Liver (tissue), 9 donors: ENCODE results near the gene ELAVL2. TPM values are rescaled to one million over a fixed set of nuclear protein-coding genes. Genes with fewer than 3 reads are reported as not detected.

Experiments
- DNase-seq: peaks from one replicate; pipeline ENCODE4 v3.0.0-alpha.2; 2017; ENCODE audit warnings: low spot score
- H3K27ac ChIP-seq, 2 donors: one replicate each; pipeline ENCODE4 v1.7.0; 2013; ENCODE audit warnings: inconsistent platforms in 2 of 2, low read length in 2 of 2, control low read depth in 1 of 2, low read depth in 1 of 2, mild to moderate bottlenecking in 1 of 2
- H3K27me3 ChIP-seq, 4 donors: one replicate each; pipeline versions ENCODE4 v1.6.1 to v1.7.0; 2013; ENCODE audit warnings: low read length in 3 of 4, inconsistent platforms in 1 of 4, mild to moderate bottlenecking in 1 of 4, moderate library complexity in 1 of 4; ENCODE audit not compliant: control insufficient read depth in 4 of 4, insufficient read depth in 4 of 4
- H3K36me3 ChIP-seq, 4 donors: one replicate each; pipeline versions ENCODE4 v1.6.1 to v1.7.0; 2013; ENCODE audit warnings: low read length in 3 of 4, mild to moderate bottlenecking in 3 of 4, low read depth in 1 of 4, moderate library complexity in 1 of 4; ENCODE audit not compliant: control insufficient read depth in 4 of 4, insufficient read depth in 3 of 4
- H3K4me1 ChIP-seq, 4 donors: one replicate each; pipeline versions ENCODE4 v1.6.1 to v1.7.0; 2013; ENCODE audit warnings: low read length in 3 of 4, mild to moderate bottlenecking in 3 of 4, moderate library complexity in 1 of 4; ENCODE audit not compliant: control insufficient read depth in 4 of 4, insufficient read depth in 4 of 4
- H3K4me3 ChIP-seq, 3 donors: one replicate each; pipeline versions ENCODE4 v1.6.1 to v1.7.0; 2013; ENCODE audit warnings: low read length in 3 of 3, control low read depth in 1 of 3, low read depth in 1 of 3, mild to moderate bottlenecking in 1 of 3
- H3K9ac ChIP-seq, 2 donors: one replicate each; pipeline ENCODE4 v1.7.0; 2013; ENCODE audit warnings: low read length in 2 of 2, mild to moderate bottlenecking in 2 of 2, moderate library complexity in 2 of 2, control low read depth in 1 of 2, low read depth in 1 of 2
- H3K9me3 ChIP-seq, 4 donors: one replicate each; pipeline versions ENCODE4 v1.6.1 to v1.7.0; 2013; ENCODE audit warnings: low read length in 3 of 4; ENCODE audit not compliant: control insufficient read depth in 4 of 4
- ATF3 ChIP-seq: IDR thresholded peaks from 2 replicates; pipeline ENCODE4 v1.6.1; 2016; ENCODE audit warnings: antibody characterized with exemption
- EGR1 ChIP-seq, 2 donors: IDR thresholded peaks; 2 replicates each; pipeline ENCODE4 v1.6.1; 2016 to 2018; ENCODE audit warnings: antibody characterized with exemption in 2 of 2, low read depth in 2 of 2
- FOXA1 ChIP-seq: IDR thresholded peaks from 2 replicates; pipeline ENCODE4 v1.6.1; 2016; ENCODE audit warnings: antibody characterized with exemption
- FOXA2 ChIP-seq: IDR thresholded peaks from 2 replicates; pipeline ENCODE4 v1.6.1; 2016; ENCODE audit warnings: antibody characterized with exemption
- GABPA ChIP-seq, 2 donors: IDR thresholded peaks in 1 of 2; conservative IDR thresholded peaks in 1 of 2; 2 replicates each; pipeline ENCODE4 v1.6.1; 2016; ENCODE audit warnings: antibody characterized with exemption in 2 of 2, mild to moderate bottlenecking in 1 of 2, moderate library complexity in 1 of 2
- HNF4A ChIP-seq, 2 donors: conservative IDR thresholded peaks; 2 replicates each; pipeline ENCODE4 v1.6.1; 2016; ENCODE audit warnings: antibody characterized with exemption in 2 of 2, mild to moderate bottlenecking in 2 of 2
- HNF4G ChIP-seq: IDR thresholded peaks from 2 replicates; pipeline ENCODE4 v1.6.1; 2016; ENCODE audit warnings: antibody characterized with exemption
- JUND ChIP-seq, 2 donors: IDR thresholded peaks; 2 replicates each; pipeline ENCODE4 v1.6.1; 2016; ENCODE audit warnings: antibody characterized with exemption in 2 of 2
- NR2F2 ChIP-seq: IDR thresholded peaks from 2 replicates; pipeline ENCODE4 v1.6.1; 2016; ENCODE audit warnings: antibody characterized with exemption
- RAD21 ChIP-seq, 2 donors: IDR thresholded peaks; 2 replicates each; pipeline ENCODE4 v1.6.1; 2016; ENCODE audit warnings: antibody characterized with exemption in 2 of 2, mild to moderate bottlenecking in 2 of 2
- RXRA ChIP-seq, 2 donors: IDR thresholded peaks; 2 replicates each; pipeline ENCODE4 v1.6.1; 2017 to 2018; ENCODE audit warnings: antibody characterized with exemption in 2 of 2, mild to moderate bottlenecking in 1 of 2
- SP1 ChIP-seq: IDR thresholded peaks from 2 replicates; pipeline ENCODE4 v1.6.1; 2018; ENCODE audit warnings: antibody characterized with exemption, mild to moderate bottlenecking
- TAF1 ChIP-seq: conservative IDR thresholded peaks from 2 replicates; pipeline ENCODE4 v1.6.1; 2016; ENCODE audit warnings: antibody characterized with exemption, mild to moderate bottlenecking
- YY1 ChIP-seq: IDR thresholded peaks from 2 replicates; pipeline ENCODE4 v1.6.1; 2016; ENCODE audit warnings: antibody characterized with exemption, mild to moderate bottlenecking
- WGBS: extraction: QIAGEN DNeasy Blood & Tissue Kit; methylation state at CpG from one replicate; pipeline ENCODE4 v1.1.7; 2013; 5-methylcytosine and 5-hydroxymethylcytosine counted together
- polyA plus RNA-seq, 2 donors: library from polyadenylated mRNA; stranded (reverse) in 1 of 2; unstranded in 1 of 2; fragments of 200-250 nt in 1 of 2; fragments of >200 nt in 1 of 2; fragmentation: Nextera tagmentation in 1 of 2; extraction: Ambion mirVana in 1 of 2; gene quantifications; one replicate each; pipeline versions ENCODE4 v1.2.1 to v1.2.3, GENCODE V29; 2013 to 2015
- total RNA-seq, 2 donors: library from RNA; depleted of rRNA; stranded (reverse); fragments of >200 nt; gene quantifications; one replicate each; pipeline ENCODE4 v1.2.3, GENCODE V29; 2014
- TF ChIP-seq, protein P1 (sequence below): IDR thresholded peaks from 2 replicates; pipeline ENCODE4 v1.6.1; 2016; ENCODE audit warnings: antibody characterized with exemption
- TF ChIP-seq, protein P2 (sequence below): IDR thresholded peaks from 2 replicates; pipeline ENCODE4 v1.6.1; 2016; ENCODE audit warnings: antibody characterized with exemption
- TF ChIP-seq, protein P3 (sequence below): fragments of 150-350 bp; IDR thresholded peaks from 2 replicates; pipeline ENCODE4 v1.5.1; 2017; ENCODE audit warnings: improper control_type of control experiment, low read depth, low read length; ENCODE audit not compliant: missing input control
- TF ChIP-seq, protein P4 (sequence below): IDR thresholded peaks from 2 replicates; pipeline ENCODE4 v1.6.1; 2016; ENCODE audit warnings: antibody characterized with exemption, mild to moderate bottlenecking
- donor health status: healthy.
- donor health status: healthy.
- donor health status: healthy.
- donor health status: healthy.
- donor health status: healthy.

ELAVL2 gene
- total and polyA plus RNA-seq, 4 donors = 0.19 TPM; not detected in 3

- TF ChIP-seq ATF3 = no peak
- no peak for TF ChIP-seq HNF4A (conservative IDR thresholded peaks at IDR 0.05)
Observed at GRCh38 chr9:23695572-23695971, 130.5 kb downstream of the ELAVL2 start (continued).

DNA sequence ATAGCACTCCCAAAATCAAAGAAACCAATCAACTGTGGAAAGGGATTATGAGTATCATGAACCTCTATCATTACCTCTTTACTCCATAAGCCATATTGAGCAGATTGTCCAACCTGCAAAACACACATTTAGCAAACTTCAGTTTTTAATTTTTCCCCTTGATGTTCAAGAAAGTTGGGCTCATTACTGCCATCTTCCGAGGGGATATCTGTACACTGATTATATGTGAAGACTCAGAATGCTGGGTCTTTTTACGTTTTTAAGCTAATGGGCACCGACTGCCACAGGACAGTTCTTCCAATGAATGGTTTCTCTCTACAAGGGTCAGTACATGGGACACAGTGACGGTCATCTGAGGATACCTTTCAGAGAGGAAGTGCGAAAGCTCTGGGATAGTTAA lies 132.7 kb downstream of the ELAVL2 start:
- Histone ChIP-seq H3K27me3 (no peaks in the 10 kb centered on the region), H3K4me3 (no peak overlapping the region), H3K9me3 (peaks cover 0 to 2% (median 0%) of the 10 kb centered on the region in 4 donors), H3K9ac (no peak overlapping the region), H3K4me1 (no peaks in the 10 kb centered on the region), H3K27ac (no peak overlapping the region), H3K36me3 (no peaks in the 10 kb centered on the region)
- no peak for DNase-seq
- 84% methylated on average over 5 of the region's 5 CpGs for WGBS
- TF ChIP-seq RAD21 (IDR thresholded peaks at IDR 0.05) (no peak), HNF4G (no peak), SP1 (no peak), NR2F2 (no peak), EGR1 (IDR thresholded peaks at IDR 0.05; ENCODE audit: low read depth in 2 of 2) (no peak), TAF1 (no peak), FOXA2 (no peak), HNF4A (conservative IDR thresholded peaks at IDR 0.05) (no peak), ATF3 (no peak), JUND (IDR thresholded peaks at IDR 0.05) (no peak), GABPA (IDR thresholded peaks at IDR 0.05 in 1 of 2, conservative IDR thresholded peaks at IDR 0.05 in 1 of 2) (no peak), FOXA1 (no peak), YY1 (no peak), RXRA (IDR thresholded peaks at IDR 0.05) (no peak)
- TF ChIP-seq, protein P1, sequence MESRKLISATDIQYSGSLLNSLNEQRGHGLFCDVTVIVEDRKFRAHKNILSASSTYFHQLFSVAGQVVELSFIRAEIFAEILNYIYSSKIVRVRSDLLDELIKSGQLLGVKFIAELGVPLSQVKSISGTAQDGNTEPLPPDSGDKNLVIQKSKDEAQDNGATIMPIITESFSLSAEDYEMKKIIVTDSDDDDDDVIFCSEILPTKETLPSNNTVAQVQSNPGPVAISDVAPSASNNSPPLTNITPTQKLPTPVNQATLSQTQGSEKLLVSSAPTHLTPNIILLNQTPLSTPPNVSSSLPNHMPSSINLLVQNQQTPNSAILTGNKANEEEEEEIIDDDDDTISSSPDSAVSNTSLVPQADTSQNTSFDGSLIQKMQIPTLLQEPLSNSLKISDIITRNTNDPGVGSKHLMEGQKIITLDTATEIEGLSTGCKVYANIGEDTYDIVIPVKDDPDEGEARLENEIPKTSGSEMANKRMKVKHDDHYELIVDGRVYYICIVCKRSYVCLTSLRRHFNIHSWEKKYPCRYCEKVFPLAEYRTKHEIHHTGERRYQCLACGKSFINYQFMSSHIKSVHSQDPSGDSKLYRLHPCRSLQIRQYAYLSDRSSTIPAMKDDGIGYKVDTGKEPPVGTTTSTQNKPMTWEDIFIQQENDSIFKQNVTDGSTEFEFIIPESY = no peak
- TF ChIP-seq, protein P2, sequence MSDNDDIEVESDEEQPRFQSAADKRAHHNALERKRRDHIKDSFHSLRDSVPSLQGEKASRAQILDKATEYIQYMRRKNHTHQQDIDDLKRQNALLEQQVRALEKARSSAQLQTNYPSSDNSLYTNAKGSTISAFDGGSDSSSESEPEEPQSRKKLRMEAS = no peak
- TF ChIP-seq, protein P3, sequence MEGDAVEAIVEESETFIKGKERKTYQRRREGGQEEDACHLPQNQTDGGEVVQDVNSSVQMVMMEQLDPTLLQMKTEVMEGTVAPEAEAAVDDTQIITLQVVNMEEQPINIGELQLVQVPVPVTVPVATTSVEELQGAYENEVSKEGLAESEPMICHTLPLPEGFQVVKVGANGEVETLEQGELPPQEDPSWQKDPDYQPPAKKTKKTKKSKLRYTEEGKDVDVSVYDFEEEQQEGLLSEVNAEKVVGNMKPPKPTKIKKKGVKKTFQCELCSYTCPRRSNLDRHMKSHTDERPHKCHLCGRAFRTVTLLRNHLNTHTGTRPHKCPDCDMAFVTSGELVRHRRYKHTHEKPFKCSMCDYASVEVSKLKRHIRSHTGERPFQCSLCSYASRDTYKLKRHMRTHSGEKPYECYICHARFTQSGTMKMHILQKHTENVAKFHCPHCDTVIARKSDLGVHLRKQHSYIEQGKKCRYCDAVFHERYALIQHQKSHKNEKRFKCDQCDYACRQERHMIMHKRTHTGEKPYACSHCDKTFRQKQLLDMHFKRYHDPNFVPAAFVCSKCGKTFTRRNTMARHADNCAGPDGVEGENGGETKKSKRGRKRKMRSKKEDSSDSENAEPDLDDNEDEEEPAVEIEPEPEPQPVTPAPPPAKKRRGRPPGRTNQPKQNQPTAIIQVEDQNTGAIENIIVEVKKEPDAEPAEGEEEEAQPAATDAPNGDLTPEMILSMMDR = no peak
- TF ChIP-seq, protein P4, sequence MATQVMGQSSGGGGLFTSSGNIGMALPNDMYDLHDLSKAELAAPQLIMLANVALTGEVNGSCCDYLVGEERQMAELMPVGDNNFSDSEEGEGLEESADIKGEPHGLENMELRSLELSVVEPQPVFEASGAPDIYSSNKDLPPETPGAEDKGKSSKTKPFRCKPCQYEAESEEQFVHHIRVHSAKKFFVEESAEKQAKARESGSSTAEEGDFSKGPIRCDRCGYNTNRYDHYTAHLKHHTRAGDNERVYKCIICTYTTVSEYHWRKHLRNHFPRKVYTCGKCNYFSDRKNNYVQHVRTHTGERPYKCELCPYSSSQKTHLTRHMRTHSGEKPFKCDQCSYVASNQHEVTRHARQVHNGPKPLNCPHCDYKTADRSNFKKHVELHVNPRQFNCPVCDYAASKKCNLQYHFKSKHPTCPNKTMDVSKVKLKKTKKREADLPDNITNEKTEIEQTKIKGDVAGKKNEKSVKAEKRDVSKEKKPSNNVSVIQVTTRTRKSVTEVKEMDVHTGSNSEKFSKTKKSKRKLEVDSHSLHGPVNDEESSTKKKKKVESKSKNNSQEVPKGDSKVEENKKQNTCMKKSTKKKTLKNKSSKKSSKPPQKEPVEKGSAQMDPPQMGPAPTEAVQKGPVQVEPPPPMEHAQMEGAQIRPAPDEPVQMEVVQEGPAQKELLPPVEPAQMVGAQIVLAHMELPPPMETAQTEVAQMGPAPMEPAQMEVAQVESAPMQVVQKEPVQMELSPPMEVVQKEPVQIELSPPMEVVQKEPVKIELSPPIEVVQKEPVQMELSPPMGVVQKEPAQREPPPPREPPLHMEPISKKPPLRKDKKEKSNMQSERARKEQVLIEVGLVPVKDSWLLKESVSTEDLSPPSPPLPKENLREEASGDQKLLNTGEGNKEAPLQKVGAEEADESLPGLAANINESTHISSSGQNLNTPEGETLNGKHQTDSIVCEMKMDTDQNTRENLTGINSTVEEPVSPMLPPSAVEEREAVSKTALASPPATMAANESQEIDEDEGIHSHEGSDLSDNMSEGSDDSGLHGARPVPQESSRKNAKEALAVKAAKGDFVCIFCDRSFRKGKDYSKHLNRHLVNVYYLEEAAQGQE = no peak
